KG1 (cell line): ENCODE results near the gene SKP1.

Experiments used
- DNase-seq: peaks from one replicate; lab custom pipeline; 2025; lab: John Stamatoyannopoulos, UW

SKP1 gene

DNA sequence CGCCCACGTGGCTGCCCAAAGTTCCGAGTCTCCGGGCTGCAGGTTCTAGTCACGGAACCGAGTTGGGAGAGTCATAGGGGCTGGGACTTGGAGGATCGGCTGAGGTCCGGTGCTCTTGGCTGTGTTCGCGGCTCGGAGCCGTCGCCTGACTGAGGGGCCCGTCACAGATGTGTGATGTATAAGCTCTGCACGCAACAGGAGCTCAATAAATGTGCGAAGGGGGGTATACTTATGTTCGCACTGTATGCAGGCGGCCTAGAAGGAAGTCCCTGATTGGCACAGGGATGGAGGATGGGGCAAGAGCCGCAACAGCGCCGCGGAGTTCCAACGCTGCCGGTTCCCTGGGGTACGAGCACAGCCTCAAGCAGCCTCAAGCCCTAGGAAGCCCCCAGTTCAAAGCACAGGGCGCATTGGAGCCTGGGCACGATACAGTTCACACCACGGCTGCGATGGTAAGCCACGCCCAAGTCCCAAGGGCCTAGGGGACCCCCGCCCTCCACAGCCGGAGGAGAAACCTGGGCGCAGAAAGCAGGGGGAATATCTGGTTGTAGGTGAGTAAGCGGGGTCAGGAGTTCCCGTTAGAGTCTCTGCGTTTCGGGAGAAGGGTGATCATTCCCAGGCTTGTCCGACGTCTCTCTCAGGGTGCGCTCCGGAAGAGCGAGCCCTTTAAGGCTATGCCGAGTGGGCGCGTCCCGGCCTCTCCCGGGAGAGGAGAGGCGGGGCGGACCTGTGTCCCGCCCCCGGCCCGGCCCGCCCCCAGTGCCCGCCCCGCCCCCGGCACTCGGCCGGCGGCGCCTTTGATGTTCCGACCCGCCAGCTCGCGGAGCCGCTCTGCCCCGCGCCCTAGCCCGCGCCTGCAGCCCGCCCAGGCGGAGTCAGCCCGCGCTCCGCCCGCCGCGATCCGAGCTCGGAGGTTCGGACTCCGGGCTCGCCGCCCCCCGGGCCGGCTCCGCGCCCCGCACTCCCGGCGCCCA lies 62.6 kb downstream of the SKP1 start, which contains the start of gene TCF7:
Gene TCF7 (plus strand): TSS at position 780 of the 974 bp plus-strand sequence. CDS start 226 bp downstream, outside the sequence.
- DNase-seq = no peak

DNA sequence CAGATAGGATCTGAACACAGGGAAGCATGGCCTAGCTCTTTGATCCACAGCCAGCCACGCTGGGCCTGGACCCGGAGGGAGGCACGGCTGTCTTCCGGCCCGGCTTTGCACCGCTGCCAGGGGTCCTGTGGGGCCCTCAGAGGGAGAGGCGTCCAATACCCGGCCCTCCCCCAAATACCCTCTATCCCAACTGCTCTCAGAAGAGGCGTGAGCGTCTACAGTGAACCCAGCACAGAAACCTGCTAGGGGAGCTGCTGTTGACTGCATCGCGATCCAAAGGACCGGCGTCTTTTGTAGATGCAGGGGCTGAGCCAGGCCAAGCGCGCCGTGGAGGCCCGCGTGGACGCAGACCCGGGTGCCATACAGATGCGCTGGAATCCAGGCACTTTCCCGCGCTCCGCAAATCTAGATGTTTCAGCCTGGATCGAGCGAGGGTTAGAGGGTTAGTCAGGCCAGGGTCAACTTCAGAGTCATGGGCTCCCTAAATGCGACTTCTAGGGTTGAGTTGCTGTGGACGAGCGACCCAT lies 63.3 kb downstream of the SKP1 start:
- DNase-seq = no peak

DNA sequence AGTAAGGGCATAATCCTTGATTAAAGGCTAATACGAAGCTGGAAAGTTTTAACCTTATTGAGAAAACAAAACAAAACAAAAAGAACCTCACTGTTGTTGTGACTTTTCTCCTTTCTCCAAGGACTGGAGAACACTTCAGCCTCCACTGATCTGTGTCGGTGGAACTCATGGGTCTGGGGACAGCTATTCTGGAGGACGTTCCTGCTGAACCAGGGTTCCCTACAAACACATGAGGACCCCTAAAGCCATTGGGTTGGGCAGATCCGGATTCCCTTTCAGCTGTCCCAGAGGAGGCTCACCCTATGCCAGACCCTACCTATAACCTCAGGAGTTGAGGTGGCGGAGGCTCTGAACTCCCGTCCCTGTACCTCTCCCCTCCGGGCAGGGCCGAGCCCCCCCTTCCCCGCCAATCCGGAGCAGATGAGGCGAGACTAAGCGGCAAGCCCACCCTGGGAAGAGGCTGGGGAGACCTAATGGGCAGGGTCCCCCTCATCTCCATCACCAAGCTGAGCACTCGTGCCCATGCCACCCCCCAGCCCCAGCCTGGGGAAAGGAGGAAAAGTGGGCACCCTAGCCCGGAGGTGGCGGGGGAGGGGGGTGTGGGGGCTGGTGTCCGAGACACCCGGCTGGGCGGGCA lies 63.9 kb downstream of the SKP1 start:
- DNase-seq = no peak

DNA sequence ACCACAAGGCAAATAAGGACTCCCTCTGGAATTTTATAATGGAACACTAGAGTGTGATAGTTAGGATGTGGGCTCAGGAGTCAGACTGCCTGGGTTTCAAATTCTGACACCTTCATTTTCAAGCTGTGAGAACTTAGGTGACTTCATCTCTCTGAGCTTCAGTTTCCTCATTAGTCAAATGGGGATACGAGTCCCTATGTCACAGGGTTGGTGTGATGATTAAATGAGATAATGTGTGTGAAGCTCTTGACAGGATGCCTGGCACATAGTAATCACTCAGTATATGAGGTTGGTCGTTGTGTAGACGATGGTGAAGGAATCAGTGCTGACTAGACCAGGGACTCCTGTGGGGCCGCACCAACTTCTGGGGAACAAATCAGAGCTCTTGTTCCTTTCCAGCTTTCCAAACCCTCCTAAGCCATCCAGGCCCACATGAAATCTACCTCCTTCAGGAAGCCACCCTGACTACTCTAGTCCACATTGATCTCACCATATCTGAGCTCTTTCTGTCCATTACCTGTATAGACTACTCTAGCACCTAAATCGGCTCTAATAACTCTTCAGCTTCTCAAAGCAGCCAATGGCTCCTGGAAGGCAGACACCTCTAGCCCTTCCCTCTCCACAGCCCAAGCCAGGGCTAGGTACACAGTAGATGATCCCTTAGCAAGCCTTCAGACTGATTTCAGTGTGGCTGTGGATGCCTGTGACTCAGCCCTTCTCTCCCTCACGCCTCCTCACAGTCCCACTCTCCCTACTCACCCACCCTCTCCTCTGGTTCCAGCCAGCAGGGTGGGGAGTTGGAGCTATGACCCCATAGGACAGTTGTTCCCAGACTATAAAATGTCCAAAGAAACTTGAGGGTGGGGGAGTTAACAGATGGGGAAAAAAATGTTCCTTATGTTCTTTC lies 64.8 kb downstream of the SKP1 start:
- DNase-seq = no peak

DNA sequence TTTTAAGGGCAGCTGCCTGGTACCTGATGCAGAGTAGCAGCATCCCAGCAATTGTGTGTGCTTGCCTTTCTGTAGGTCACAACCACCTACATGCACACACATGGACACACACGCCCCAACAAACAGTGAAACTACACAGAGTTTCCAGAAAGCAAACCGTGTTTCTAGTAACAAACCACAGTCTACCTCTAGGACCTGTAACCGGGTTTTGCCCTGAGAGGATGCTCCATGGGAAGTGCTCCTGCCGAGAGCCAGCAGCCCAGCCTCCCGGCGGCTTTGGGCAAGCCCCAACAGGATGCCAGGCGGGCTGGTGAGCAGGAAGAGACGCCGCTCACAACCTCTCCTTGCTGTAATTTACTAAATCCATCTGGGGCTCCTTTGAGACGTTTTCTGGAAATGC lies 66.4 kb downstream of the SKP1 start:
- no peak for DNase-seq

DNA sequence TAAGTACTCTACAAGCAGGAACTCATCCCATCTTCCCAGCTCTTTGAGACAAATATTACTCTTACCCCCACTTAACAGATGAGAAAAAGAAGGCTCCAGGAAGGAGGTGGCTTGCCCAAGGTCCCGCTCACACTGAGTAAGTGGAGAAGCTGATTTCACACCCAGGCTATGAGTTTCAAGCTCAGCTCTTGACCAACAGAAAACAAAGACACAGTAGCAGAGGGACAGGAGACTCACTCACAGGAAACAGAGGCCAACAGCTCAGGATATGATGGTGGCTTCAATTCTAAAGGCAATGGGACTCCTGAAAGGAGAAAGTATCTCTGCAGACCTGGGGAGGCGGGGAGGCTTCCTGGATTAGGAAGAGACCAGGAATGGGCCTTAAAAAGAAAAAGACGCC lies 69.0 kb downstream of the SKP1 start:
- no peak for DNase-seq

DNA sequence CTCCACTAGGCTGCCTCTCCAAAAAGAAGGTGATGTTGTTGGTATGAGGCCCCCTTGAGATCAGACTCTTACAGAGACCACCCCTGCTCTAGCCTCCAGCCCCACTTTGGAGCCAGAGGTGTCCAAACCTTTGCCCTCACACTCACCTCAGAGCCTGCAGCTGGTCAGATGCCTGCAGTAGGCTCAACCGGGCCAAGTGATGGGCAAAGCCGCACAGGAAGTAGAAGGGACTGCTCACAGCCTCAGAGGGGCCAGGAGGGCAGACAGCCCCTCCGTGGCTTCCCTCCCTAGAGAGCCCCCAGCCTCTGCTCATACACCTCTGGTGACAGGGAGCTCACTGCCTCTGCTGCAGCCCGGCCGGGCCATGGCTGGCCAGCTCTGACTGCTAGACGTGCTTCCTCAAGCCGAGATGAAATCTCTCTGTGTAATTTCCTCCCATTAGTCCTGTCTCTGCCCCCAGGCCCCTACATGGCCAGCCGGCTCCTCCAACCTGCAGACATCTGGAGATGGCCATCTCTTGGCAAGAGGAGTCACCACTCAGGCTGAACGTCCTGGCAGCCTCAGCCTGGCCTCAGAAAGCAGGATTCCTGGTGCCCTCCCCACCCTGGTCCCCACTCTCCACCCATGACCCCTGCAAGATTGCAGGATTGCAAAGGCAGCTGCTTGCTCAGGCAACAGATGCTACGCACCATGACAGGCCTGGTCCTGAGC lies 69.6 kb downstream of the SKP1 start:
- no peak for DNase-seq

DNA sequence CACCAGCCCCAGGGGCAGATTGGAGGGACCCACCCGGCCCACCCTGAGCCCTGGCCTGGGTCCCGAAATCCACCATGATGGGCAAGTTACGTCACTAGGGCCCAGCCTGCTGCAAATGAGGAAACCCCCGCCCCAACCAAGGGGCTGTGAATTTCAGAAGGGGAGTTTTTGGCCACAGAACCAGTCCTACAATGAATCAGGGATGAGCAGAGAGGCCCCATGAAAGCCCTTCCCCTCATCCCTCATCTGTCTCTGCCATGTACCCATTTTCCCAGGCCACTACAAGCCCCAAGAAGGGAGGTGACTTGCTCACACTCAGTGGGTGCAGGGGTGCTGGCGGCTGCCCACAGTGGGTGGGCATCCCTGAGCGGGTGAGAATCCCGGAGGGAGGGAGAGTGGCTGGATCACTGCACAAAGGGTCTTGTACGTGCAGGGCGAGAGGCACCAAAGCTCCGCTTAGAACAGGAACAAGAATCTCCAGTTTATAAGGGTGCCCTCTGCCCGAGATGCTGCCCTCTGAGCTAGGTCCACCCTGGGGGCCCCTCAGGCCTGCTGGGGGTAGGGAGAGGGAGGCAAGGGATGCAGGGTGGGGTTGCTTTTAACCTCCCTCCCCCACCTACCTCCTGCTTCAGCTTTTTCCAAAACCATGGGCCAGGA lies 72.6 kb downstream of the SKP1 start:
- DNase-seq = no peak

DNA sequence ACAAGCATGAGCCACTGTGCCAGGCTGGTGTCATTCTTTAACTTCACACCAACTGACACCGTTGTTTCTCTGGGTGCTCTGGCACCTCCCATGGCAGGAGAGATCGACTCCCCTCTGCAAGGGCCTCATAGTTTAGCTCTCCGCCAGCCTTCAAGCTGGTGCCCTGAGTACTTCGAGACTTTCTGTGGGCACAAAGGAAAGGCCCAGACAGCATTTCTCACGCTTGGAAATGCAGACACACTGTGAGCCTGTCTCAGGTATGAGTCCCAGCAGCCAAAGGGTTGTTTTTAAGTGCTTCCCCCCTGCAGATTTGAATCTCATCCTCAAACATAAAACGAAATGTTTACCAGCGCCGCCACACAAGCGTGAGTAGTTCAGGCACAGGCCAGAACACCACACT lies 73.4 kb downstream of the SKP1 start:
- DNase-seq = no peak

DNA sequence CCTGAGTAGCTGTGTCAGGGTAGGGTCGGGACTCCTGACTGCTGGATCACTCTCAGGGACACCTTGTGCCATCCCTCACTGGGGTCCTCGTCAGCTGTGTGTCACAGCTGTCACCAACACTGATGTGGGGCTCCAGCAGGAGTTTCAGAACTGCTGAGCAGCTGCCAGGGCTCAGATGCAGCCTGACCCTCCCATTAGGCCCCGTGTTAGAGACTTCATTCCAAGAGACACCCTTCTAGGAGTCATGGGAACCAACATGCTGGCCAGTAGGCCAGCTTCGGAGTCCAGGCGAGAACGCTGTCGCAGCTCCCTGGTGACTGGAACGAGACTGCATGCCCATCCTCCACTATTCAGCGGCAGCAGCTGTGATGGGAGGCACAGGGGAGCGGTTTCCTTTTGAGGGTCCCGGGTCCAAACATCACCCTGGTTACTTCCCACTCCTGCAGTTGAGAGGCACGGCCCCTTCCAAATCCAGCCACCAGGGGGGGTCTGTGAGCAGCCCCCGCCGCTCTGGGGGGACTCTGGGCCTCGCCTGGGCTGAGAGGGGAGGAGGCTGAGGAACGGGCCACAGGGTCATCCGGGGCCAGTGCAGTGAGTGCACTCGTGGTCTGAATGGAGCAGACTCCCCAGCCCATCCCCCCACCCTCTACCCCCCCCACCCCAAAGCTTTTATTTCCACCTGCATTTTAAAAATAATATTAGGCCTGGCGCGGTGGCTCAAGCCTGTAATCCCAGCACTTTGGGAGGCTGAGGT lies 74.9 kb downstream of the SKP1 start:
- DNase-seq = no peak

DNA sequence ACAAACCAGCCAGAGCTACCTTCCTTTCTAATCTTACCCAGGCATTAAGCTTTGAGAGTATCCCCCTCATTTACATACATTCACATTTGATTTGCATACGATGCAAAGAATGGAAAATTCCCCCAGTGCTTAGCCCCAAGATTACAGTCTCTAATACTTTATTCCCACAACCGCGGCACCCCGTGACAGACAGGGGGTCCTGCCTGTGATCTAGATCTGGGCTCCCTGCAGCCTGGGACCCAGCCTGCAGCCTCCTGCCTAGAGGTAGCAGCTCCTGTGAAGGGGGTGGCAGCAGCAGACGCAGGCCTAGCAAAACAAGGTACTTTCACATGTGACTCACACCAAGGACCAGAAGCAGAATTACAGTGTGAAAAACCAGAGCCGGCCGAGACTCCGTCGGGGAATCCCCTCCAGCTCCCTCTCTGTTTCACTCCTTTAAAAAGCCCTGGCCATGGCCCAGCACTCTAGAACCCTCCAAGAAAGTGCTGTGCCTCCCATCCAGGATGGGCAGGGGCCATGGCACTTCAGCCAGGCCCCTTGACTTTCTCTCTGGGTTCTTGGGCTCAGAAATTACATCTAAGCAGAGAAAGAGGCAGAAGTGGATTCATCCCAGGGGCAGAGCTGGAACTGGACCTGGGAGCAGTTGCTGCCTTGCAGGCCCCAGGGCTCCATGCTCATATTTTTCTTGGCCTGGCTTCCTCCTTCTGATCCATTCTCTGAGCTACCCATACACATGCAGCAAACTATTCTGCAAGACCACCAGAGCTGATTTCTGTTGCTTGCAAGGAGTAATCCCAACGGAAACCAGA lies 76.3 kb downstream of the SKP1 start:
- no peak for DNase-seq

DNA sequence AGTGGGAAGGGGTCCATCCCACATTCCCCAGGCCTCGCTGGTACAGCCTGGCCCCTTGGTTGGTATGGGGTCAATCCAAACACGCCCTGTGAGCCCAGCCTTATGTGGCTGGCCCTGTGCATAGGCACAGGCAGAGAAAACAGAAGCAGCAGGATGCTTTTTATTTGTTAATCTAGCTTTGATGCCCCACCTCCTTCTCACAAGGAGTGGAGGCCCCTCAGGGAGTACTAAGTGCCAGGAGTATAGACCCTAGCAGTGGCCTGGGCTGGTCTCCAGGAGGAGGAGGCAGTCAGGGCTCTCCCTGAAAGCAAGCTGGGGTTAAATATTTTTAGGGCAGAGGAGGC lies 76.8 kb downstream of the SKP1 start:
- DNase-seq = no peak

DNA sequence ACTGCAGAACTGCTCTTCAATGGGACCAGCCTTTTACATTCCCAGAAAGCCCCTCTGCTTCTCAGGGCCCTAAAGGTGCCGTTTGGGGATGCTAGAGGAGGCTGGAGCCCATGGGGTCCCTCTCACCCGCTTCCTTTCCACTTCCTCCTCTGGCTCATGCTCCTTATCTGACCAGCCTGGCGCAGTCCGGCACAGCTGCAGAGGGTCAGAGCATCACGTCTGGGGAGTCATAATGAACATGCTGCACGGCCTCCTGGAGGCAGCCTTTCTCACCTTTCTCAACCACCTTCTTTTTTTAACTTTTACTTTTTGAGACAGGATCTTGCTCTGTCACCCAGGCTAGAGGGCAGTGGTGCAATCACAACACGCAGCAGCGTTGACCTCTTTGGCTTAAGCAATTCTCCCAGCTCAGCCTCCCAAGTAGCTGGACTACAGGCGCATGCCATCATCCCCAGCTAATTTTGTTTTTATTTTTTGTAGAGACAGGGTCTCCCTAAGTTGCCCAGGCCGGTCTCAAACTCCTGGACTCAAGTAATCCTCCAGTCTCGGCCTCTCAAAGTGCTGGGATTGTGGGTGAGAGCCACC lies 77.4 kb downstream of the SKP1 start:
- DNase-seq = no peak
